GM18867 (cell line): Measurements from ENCODE around the gene TBC1D24.

Experiments
- ATAC-seq: cut with Tn5 transposase; IDR thresholded peaks from one replicate; pipeline ENCODE4 v1.9.1; 2021; ENCODE audit warnings: mild to moderate bottlenecking, moderate library complexity; ENCODE audit not compliant: unreplicated experiment

The TBC1D24 gene

DNA sequence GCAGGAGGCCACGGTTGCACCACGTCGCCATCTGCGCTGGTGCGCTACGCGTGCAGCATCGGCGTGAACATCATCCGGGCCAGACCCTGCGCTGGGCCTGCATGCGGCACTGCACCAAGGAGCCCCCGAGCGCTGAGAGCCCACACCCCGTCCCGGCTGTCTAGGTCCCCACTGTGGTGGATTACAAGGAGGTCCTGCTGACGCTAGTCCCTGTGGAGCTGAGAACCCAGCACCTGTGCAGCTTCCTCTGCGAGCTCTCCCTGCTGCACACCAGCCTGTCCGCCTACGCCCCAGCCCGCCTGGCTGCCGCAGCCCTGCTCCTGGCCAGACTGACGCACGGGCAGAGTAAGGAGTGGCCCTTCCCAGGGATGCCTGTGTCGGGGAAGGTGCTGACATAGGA, 25.8 kb upstream of the TBC1D24 start:
- ATAC-seq, result no peak

DNA sequence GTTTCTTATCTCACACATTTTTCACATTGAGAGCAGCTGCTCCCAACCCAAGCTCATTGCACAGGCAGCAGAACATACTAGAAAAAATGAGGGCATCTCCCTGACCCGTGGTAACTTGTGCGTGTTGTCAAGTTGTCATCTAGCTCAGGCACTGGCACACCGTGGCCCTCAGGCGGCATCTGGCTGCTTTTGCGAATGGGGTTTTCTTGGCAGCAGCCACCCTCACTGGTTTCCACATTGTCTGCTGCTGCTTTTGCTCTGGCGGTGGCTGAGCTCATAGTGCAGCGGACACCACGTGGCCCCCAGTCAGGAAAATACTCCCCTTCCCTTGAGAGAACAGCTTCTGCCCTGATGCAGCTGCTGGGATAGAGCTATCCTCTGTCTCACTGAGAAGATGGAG, 24.4 kb upstream of the TBC1D24 start:
- no peak for ATAC-seq

DNA sequence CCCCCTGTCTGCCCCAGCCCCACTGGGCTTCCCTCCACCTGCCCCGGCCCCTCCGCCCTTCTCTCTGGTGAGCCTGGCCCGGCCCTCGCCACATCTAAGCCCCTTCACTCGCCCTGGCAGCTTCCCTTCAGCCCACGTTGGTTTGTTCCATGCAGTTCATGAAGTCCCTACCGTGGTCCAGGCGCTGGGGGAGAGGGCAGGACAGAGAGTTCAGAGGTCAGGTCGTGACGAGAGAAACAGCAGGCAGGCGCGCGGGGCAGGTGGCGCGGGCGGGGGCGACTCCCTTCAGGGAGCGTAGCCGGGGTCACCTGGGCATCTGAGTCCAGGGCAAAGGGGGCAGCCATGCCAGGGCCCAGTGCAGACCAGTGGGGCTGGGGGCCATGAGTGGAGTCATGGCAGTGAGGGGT, 23.9 kb upstream of the TBC1D24 start:
- ATAC-seq, result no peak

DNA sequence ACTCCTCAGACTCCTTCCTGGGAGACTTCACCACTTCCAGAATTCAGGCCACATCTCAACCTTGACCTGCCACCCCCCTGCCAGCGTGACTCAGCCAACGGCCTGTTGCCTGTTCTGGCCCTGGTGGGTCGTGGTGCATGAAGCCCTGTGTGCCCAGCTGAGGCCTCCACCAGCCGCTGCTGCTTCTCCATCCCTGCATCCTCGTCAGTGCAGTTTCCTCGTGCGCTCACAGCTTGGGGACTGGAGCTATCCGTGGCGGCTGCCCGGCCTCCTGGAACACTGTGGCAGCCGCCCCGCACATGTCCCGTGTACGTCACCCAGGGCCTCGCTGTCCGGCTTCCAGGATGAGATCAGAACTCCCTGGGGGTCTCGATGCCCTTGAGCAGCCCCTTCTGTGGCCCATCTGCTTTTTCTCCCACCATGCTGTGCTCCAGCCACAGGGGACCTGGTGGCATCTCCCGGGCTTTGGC, 23.0 kb upstream of the TBC1D24 start:
- ATAC-seq, result no peak

DNA sequence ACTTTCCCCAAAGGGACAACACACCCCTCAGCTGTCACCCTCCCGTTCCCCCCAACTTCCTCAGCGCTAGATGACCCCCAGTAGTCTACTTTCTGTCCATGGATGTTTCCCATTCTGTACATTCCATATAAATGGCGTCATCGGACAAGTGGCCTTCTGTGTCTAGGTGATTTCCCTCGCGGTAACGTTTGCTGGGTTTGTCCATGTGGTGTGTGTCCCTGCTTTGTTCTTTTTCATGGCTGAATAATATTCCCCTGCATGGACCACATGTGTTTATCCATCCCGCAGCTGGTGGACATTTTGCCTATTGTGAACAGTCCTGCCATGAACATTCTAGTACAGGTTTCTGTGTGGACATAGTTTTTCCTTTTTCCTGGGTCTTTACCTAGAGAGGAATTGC, 22.3 kb upstream of the TBC1D24 start:
- no peak for ATAC-seq

GRCh38 chr16:2455081-2455845, 19.7 kb upstream of the TBC1D24 start:
- no peak for ATAC-seq

- no peak for ATAC-seq
Measured at GRCh38 chr16:2456551-2457153, 18.3 kb upstream of the TBC1D24 start.

DNA sequence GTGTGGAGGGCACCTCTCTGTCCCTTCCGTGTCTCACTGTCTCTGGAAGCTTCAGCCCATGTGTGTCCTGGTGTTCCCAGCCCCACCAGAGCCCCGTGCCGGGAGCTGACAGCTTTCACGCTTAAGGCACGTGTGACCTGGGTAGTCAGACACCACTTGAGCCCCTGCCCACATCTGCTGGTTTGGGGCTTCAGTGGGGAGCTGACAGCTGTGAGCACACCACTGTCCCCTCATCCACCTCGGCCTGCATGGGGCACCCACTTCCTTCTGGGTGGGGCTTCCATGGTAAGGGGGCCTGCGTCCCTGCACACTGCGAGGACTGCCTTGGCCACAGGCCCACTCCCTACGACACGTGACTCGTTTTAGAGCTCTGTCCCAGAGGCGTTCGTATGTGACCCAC, 17.7 kb upstream of the TBC1D24 start:
- ATAC-seq, result no peak

DNA sequence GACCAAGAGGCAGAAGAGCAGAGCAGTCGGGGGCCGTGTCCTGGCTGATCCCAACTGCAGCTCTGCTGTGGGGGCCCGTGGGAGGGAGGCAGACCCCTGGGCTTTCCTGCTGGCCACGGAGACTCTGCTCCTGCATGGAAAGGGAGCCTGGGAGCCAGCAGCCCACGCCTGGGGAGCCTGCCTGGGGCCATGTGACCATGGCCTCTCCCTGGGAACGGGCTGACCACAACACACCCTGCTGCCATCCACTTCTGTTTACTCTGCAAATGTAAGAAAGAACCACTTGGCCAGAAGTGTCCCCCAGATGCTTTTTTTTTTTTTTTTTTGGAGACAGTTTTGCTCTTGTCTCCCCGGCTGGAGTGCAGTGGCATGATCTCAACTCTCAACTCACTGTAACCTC, 17.0 kb upstream of the TBC1D24 start:
- no peak for ATAC-seq

- ATAC-seq, result no peak
Measured at GRCh38 chr16:2458887-2459646, 15.9 kb upstream of the TBC1D24 start.

DNA sequence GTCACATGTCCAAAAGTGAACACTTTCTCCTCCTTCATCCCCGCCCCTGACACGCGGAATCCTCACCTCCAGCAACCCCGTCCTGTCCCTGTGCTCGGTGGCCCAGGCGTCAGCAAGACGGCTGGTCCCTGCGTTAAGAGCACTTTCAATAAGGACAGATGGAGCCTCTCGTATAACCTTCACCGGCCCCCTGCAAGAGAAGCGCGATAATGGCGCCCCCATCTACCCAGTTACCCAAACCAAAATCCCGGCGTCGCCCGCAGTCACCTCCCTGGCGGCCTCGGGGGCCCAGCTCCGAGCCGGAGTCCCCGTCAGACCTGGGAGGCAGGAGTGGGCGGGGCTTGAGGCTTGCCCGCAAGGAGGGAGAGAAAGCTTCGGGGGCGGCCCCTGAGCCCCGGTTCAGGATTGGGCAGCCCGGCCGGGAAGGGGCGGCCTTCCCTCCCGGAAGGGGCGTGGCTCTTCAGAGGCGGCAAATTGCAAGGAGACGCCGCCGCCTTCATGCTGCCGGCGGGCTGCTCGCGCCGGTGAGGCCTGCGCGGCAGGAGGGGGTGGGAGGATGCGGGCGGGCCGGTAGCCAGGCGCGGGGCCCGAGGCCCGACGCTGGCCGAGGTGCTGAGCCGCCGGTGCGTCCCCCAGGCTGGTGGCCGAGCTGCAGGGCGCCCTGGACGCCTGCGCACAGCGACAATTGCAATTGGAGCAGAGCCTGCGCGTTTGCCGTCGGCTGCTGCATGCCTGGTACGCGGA, 15.1 kb upstream of the TBC1D24 start, which contains the start of gene TEDC2:
Gene TEDC2 (plus strand): TSS at position 463 of the 744 bp plus-strand sequence. CDS start 36 bp downstream, at position 499.
- peak; percentile 83 for ATAC-seq

DNA sequence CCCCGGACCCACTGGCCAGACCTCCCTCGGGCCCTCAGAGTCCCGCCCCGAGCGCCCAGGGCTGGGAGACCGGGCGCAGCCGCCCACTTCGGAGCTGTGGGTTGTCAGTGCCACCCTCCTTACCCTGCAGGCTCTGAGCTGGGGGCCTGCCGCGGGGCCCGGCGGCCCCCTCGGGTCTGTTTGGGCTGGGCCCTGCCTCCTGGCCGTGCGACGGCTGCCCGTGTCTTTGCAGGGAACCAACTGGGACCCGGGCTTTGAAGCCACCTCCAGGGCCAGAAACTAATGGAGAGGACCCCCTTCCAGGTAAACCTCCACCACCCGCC, 14.6 kb upstream of the TBC1D24 start:
- no peak for ATAC-seq

DNA sequence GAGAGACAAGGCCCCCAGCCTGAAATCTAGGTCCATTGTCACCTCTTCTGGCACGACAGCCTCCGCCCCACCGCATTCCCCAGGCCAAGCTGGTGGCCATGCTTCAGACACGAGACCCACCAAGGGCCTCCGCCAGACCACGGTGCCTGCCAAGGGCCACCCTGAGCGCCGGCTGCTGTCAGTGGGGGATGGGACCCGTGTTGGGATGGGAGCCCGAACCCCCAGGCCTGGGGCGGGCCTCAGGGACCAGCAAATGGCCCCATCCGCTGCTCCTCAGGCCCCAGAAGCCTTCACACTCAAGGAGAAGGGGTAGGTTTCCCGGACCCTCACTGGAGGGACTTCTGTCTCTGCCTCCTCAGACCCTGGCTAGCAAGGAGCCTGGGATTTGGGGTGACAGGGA, 14.0 kb upstream of the TBC1D24 start:
- ATAC-seq, result no peak

DNA sequence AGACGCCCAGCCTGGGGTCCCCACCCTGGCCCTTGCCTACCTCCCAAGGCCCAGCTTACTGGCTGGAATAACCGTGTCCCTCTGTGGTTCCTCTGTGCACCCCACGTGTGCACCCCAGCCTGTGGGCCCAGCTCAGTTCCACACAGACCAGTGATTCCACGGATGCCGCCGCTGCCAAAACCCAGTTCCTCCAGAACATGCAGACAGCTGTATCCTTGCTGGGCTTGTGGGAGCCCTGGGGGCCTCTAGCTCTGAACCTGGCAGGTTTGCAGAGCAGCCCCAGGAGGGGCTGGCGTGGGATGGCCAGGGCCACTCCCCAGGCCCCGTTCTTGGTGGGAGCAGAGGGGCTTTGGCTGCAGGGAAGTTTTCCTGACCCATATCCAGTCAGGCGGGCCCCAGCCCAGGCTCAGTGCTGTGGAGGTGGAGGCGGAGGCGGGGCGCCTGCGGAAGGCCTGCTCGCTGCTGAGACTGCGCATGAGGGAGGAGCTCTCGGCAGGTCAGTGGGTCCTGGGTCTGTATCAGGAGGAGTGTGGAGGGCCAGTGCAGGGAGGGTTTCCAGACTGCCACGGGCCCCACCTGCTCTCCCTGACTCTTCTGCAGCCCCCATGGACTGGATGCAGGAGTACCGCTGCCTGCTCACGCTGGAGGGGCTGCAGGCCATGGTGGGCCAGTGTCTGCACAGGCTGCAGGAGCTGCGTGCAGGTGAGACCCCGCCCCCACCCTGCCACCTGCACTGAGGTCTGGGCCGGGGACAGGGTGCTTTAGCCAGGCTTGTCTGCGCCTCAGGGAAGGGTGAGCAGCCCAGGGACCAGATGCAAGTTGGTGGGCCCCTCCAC, 12.7 kb upstream of the TBC1D24 start:
- ATAC-seq, result no peak

GRCh38 chr16:2464333-2464732, 10.6 kb upstream of the TBC1D24 start:
- no peak for ATAC-seq

DNA sequence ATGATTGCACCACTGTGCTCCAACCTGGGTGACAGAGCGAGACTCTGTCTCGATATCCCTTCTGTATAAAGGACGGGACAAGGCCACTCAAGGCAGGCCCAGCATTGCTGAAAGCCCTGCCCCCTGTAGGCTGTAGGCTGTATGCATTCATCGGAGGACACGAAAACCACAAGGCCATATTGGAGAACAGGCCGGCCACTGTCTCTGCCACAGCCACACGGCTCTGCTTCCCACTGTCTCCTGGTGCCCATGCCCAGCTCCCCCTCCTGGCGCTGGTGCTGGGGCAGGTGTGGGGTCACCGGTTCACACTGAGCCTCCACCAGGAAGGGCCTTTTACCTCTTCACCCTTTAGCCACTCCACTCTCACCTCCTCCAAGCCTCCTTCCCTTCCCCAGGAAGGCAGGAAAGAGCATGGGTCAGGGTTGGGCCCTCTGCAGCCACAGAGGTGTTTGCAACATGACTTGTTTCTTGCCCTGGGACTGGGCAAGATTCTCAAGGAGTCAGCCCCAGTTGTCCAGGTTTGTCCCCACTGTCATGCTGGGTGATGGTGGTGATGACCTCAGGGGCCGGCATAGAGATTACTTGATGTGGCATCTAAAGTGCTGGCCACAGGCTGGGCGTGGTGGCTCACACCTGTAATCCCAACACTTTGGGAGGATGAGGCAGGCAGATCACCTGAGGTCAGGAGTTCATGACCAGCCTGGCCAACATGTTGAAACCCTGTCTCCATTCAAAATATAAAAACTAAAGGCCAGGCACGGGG, 9.1 kb upstream of the TBC1D24 start:
- no peak for ATAC-seq

DNA sequence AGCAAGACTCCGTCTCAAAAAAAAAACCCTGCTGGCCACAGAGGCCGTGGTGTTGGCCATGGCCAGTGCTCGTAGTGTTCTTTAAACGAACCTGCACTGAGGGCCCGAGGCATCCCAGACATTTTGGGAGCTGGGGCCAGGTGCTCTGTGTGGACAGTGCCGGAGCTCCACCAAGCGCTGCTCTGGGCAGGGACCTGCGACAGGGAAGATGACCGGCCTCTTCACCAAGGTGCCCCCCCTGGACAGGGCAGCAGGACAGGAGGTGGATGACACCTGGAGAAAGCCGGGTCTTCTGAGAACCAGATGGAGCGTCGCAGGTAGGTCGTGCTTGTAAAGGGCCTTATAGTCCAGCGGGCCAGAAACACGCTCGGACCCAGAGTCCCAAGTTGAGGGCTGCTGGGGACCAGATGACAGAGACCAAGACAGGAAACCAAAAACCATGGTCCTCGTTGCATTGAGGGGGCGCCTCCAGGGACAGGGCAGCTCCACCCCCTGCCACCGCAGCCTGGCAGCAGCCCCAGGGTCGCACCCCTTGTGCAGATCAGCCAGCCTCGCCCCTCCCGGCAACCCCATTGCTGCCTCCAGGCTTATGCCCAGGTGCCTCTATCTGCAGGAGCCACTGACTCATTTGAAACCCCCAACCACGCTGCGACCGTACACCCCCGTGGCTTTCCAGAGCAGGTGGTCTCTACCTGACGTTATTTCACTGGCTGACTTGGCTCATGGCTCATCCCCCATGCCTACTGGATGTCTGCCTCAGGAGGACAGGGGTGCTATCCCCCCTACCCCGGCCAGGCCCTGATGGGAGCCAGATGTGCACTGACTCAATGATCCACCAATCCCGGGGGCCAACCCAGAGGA, 8.0 kb upstream of the TBC1D24 start:
- ATAC-seq, result no peak

DNA sequence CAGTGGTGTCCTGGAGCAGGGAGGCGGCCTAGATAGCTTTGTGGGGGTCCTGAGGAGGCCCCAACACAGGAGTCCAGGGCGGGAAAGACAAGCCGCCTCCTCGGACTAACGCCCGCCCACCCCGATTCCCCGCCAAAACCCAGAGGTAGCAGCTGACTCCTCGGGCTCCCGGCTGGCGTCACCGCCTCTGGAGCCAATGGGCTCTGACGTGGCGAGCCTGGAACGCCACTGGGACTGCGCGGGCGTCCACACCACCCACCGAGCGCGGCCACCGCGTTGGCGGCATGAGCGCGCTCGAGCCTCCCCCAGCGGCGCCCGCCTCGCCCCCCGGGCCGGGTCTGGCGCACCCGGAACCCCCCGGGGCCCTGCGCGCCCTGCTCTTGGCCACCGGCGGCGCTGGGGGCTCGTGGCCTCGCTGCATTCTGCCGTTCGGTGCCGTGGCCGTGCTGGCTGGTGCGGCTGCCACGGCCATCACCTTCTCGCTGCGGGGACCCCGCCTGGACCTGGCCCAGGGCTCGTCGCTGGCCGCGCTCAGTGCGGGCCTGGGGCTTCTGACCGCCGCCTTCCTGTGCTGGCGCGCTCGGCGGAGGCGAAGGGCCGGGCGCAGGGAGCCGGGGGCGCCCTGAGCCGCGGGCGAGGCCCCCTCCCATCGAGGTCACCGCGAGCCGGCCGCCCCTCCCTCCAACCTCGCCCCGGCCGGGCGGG, 7.2 kb upstream of the TBC1D24 start:
- no peak for ATAC-seq
